Measurements from ENCODE around the gene GTSF1L. TPM values are rescaled to one million over a fixed set of nuclear protein-coding genes. Genes with fewer than 3 reads are reported as not detected.

GTSF1L gene
- total and polyA plus RNA-seq, 9 of the 15 experiments (the other 6 are each of a cell fraction or from before 2014, with no cell fraction given), result not detected

GRCh38 chr20:43774754-43775153 lies 48.0 kb upstream of the GTSF1L start:
- Histone ChIP-seq H3K27ac (ENCODE audit: extremely low read depth, low read depth, low read length) (no peak overlapping the region), H3K79me2 (ENCODE audit: control insufficient read depth, insufficient read depth, low read length) (no peaks in the 10 kb centered on the region), H3K4me1 (replicated peaks in 1 of 2; ENCODE audit: control insufficient read depth in 2 of 2, insufficient read depth in 2 of 2, low read length in 2 of 2) (no peaks in the 10 kb centered on the region), H3K9me3 (replicated peaks; ENCODE audit: control insufficient read depth, insufficient read depth, low read depth, low read length) (no peaks in the 10 kb centered on the region), H3K36me3 (ENCODE audit: control insufficient read depth, insufficient read depth, low read length) (no peaks in the 10 kb centered on the region), H3K27me3 (ENCODE audit: control insufficient read depth in 2 of 2, insufficient read depth in 2 of 2, low read length in 2 of 2) (peaks cover 11 to 37% of the 10 kb centered on the region in 2 experiments), H3K4me3 (no peak overlapping the region), H3K4me2 (ENCODE audit: insufficient read depth, low read length) (no peak overlapping the region), H4K20me1 (replicated peaks; ENCODE audit: control insufficient read depth, insufficient read depth, low read length) (no peaks in the 10 kb centered on the region), H3K9ac (ENCODE audit: insufficient read depth in 1 of 2, low read depth in 2 of 2, low read length in 2 of 2) (no peak overlapping the region), H2AFZ (ENCODE audit: low read depth, low read length) (no peak overlapping the region), H3K9me1 (ENCODE audit: control insufficient read depth, insufficient read depth, low read length) (no peaks in the 10 kb centered on the region)
- ChIA-PET CTCF (ENCODE audit: low intra/inter-chr PET ratio) (no interaction called here), POLR2A (interaction anchor here (0.8 kb wide), 1 partner anchor 20 kb away, joined by 3 read pairs; no protein-coding TSS in a partner anchor)
- TF ChIP-seq TAF15 (IDR thresholded peaks at IDR 0.05; ENCODE audit: low read depth, low read length), result no peak
- no peak for TF ChIP-seq POLR3A (IDR thresholded peaks at IDR 0.05; ENCODE audit: borderline replicate concordance, extremely low read depth, insufficient read depth, insufficient read length)
- no peak for TF ChIP-seq TCF7L2 (IDR thresholded peaks at IDR 0.05; ENCODE audit: low read depth, low read length)
- TF ChIP-seq PREB (CRISPR knock-in tag; IDR thresholded peaks at IDR 0.05), result no peak
- no peak for TF ChIP-seq ETV1 (tag; conservative IDR thresholded peaks at IDR 0.05; ENCODE audit: low read depth)
- TF ChIP-seq MAZ (CRISPR knock-in tag; conservative IDR thresholded peaks at IDR 0.05 in 1 of 2, IDR thresholded peaks at IDR 0.05 in 1 of 2), result no peak
- TF ChIP-seq ZBTB12 (CRISPR knock-in tag; IDR thresholded peaks at IDR 0.05), result no peak
- no peak for TF ChIP-seq HMGXB4 (CRISPR knock-in tag; IDR thresholded peaks at IDR 0.05)
- in situ Hi-C loops (cut with MboI) (no loop called here), intact Hi-C loops (cut with micrococcal nuclease) (no loop called here)
- BruUV-seq (replicated peaks), result no TSS peak
- ATAC-seq, result no peak
- no peak for DNase-seq (ENCODE audit: extremely low read depth in 1 of 4, low spot score in 3 of 4)
- WGBS (ENCODE audit: insufficient coverage, low coverage, missing lambda C conversion rate), result 2% methylated on average over 10 of the region's 10 CpGs
- no peak for FAIRE-seq
